HEK293 (cell line): Measurements from ENCODE around the gene GMDS.

Experiments used
- AEBP2 ChIP-seq: fragments of 450-650 bp; formaldehyde crosslinking; IDR thresholded peaks from 2 replicates; pipeline ENCODE4 v1.5.1; 2016; ENCODE audit warnings: missing biosample characterization, missing genetic modification characterization, borderline replicate concordance
- BCL11A ChIP-seq: fragments of 450-650 bp; formaldehyde crosslinking; IDR thresholded peaks from 2 replicates; pipeline ENCODE4 v1.5.1; 2016; ENCODE audit warnings: low read depth, missing biosample characterization, missing genetic modification characterization
- CTCF ChIP-seq: fragments of 450-650 bp; formaldehyde crosslinking; IDR thresholded peaks from 2 replicates; pipeline ENCODE4 v1.5.1; 2016; ENCODE audit warnings: missing biosample characterization, missing genetic modification characterization
- HIC1 ChIP-seq: fragments of 450-650 bp; formaldehyde crosslinking; IDR thresholded peaks from 2 replicates; pipeline ENCODE4 v1.5.1; 2016; ENCODE audit warnings: missing biosample characterization, missing genetic modification characterization
- HOXA7 ChIP-seq: sonication (generic); formaldehyde crosslinking; IDR thresholded peaks from 2 replicates; pipeline ENCODE4 v1.8.1; 2022; ENCODE audit warnings: missing genetic modification reagents, borderline replicate concordance
- KLF16 ChIP-seq: fragments of 450-650 bp; formaldehyde crosslinking; IDR thresholded peaks from 2 replicates; pipeline ENCODE4 v1.5.1; 2017; ENCODE audit warnings: missing biosample characterization, missing genetic modification characterization
- KLF17 ChIP-seq: fragments of 450-650 bp; formaldehyde crosslinking; IDR thresholded peaks from 2 replicates; pipeline ENCODE4 v1.5.1; 2016; ENCODE audit warnings: missing biosample characterization, missing genetic modification characterization
- KLF9 ChIP-seq: fragments of 450-650 bp; formaldehyde crosslinking; IDR thresholded peaks from 2 replicates; pipeline ENCODE4 v1.5.1; 2016; ENCODE audit warnings: missing biosample characterization, missing genetic modification characterization, low read depth
- SP2 ChIP-seq: fragments of 450-650 bp; formaldehyde crosslinking; IDR thresholded peaks from 2 replicates; pipeline ENCODE4 v1.5.1; 2016; ENCODE audit warnings: missing biosample characterization, missing genetic modification characterization
- ZBTB20 ChIP-seq: fragments of 450-650 bp; formaldehyde crosslinking; IDR thresholded peaks from 2 replicates; pipeline ENCODE4 v1.5.1; 2016; ENCODE audit warnings: missing biosample characterization, missing genetic modification characterization
- ZBTB26 ChIP-seq: fragments of 450-650 bp; formaldehyde crosslinking; optimal IDR thresholded peaks from 2 replicates; pipeline ENCODE3; 2016; ENCODE audit warnings: missing biosample characterization, mild to moderate bottlenecking, missing genetic modification characterization
- ZFHX2 ChIP-seq: fragments of 450-650 bp; formaldehyde crosslinking; conservative IDR thresholded peaks from 2 replicates; pipeline ENCODE4 v1.5.1; 2016; ENCODE audit warnings: missing biosample characterization, missing genetic modification characterization
- ZNF16 ChIP-seq: fragments of 450-650 bp; formaldehyde crosslinking; IDR thresholded peaks from 2 replicates; pipeline ENCODE4 v1.5.1; 2016; ENCODE audit warnings: low read depth, missing biosample characterization, missing genetic modification characterization
- ZNF169 ChIP-seq: fragments of 450-650 bp; formaldehyde crosslinking; IDR thresholded peaks from 2 replicates; pipeline ENCODE4 v1.5.1; 2016; ENCODE audit warnings: missing biosample characterization, missing genetic modification characterization
- ZNF175 ChIP-seq: fragments of 450-650 bp; formaldehyde crosslinking; IDR thresholded peaks from 2 replicates; pipeline ENCODE4 v1.5.1; 2016; ENCODE audit warnings: missing biosample characterization, missing genetic modification characterization
- ZNF248 ChIP-seq: fragments of 450-650 bp; formaldehyde crosslinking; IDR thresholded peaks from 2 replicates; pipeline ENCODE4 v1.5.1; 2017; ENCODE audit warnings: missing biosample characterization, missing genetic modification characterization
- ZNF274 ChIP-seq, 2 experiments: fragments of 200-500 bp in 1 of 2; fragments of 450-650 bp in 1 of 2; sonication (Bioruptor generic) in 1 of 2; formaldehyde crosslinking in 1 of 2; IDR thresholded peaks; 2 replicates each; pipeline versions ENCODE4 v1.5.1 to v1.6.1; 2014 to 2016; ENCODE audit warnings: borderline replicate concordance in 1 of 2, inconsistent platforms in 1 of 2, low read length in 1 of 2, missing biosample characterization in 1 of 2, missing genetic modification characterization in 1 of 2
- ZNF302 ChIP-seq: fragments of 450-650 bp; formaldehyde crosslinking; IDR thresholded peaks from 2 replicates; pipeline ENCODE4 v1.5.1; 2016; ENCODE audit warnings: missing biosample characterization, missing genetic modification characterization, low read depth
- ZNF473 ChIP-seq: fragments of 450-650 bp; formaldehyde crosslinking; IDR thresholded peaks from 2 replicates; pipeline ENCODE4 v1.5.1; 2017; ENCODE audit warnings: missing biosample characterization, missing genetic modification characterization
- ZNF518A ChIP-seq: fragments of 450-650 bp; formaldehyde crosslinking; conservative IDR thresholded peaks from 2 replicates; pipeline ENCODE4 v1.5.1; 2016; ENCODE audit warnings: low read depth, missing biosample characterization, missing genetic modification characterization
- ZNF610 ChIP-seq: fragments of 450-650 bp; formaldehyde crosslinking; IDR thresholded peaks from 2 replicates; pipeline ENCODE4 v1.5.1; 2016; ENCODE audit warnings: missing biosample characterization, missing genetic modification characterization, borderline replicate concordance
- ZNF660 ChIP-seq: fragments of 450-650 bp; IDR thresholded peaks from 2 replicates; pipeline ENCODE4 v1.5.1; 2018; ENCODE audit warnings: missing biosample characterization, mild to moderate bottlenecking, missing genetic modification characterization
- ZNF747 ChIP-seq: fragments of 450-650 bp; formaldehyde crosslinking; IDR thresholded peaks from 2 replicates; pipeline ENCODE4 v1.5.1; 2016; ENCODE audit warnings: missing biosample characterization, missing genetic modification characterization
- ZNF785 ChIP-seq: fragments of 450-650 bp; formaldehyde crosslinking; IDR thresholded peaks from 2 replicates; pipeline ENCODE4 v1.5.1; 2016; ENCODE audit warnings: missing biosample characterization, missing genetic modification characterization
- ZSCAN16 ChIP-seq: fragments of 450-650 bp; formaldehyde crosslinking; IDR thresholded peaks from 2 replicates; pipeline ENCODE4 v1.5.1; 2016; ENCODE audit warnings: missing biosample characterization, missing genetic modification characterization
- ZXDB ChIP-seq: fragments of 450-650 bp; formaldehyde crosslinking; IDR thresholded peaks from 2 replicates; pipeline ENCODE4 v1.5.1; 2016; ENCODE audit warnings: missing biosample characterization, missing genetic modification characterization

GMDS gene

GRCh38 chr6:1624851-1625781 is 620.3 kb downstream of the GMDS start (continued):
- TF ChIP-seq ZNF16 (tag by site-specific recombination) (no peak), ZBTB20 (tag by site-specific recombination) (no peak), BCL11A (no peak), KLF17 (tag by site-specific recombination) (no peak), ZNF785 (tag by site-specific recombination) (no peak), ZNF660 (tag by site-specific recombination) (no peak), HOXA7 (CRISPR knock-in tag) (no peak), ZNF169 (no peak), ZNF302 (no peak), ZNF747 (no peak), CTCF (tag by site-specific recombination) (peak; percentile 19; the same call in 1 of the 2 replicates), ZNF274 (IDR thresholded peaks at IDR 0.05; ENCODE audit: low read length) (no peak), ZNF274 (tag by site-specific recombination; IDR thresholded peaks at IDR 0.05; ENCODE audit: borderline replicate concordance) (no peak), ZNF473 (tag by site-specific recombination) (no peak), ZBTB26 (tag by site-specific recombination) (peak; percentile 68), ZXDB (no peak), AEBP2 (tag by site-specific recombination) (no peak), HIC1 (tag by site-specific recombination) (no peak), ZFHX2 (tag by site-specific recombination) (no peak), ZNF248 (tag by site-specific recombination) (no peak), ZSCAN16 (tag by site-specific recombination) (no peak), KLF9 (tag by site-specific recombination) (no peak), ZNF610 (peak; percentile 47; the same call in 1 of the 2 replicates), ZNF518A (tag by site-specific recombination) (no peak), ZNF175 (tag by site-specific recombination) (no peak), SP2 (0 out of 2 replicates have a peak, but pooled peaks have one; percentile 34), KLF16 (tag by site-specific recombination) (no peak)
